GM13976 (cell line): ENCODE results near the gene FRY.

Experiments
- DNase-seq: peaks from one replicate; pipeline ENCODE4 v3.0.0; 2012; ENCODE audit warnings: low spot score
- in situ Hi-C: fragments of 300-500 bp; cut with MboI; formaldehyde crosslinking; loops from one replicate; pipeline ENCODE4 v1.12.0; 2022; ENCODE audit warnings: low sequenced_read_pairs, mixed read lengths, inconsistent platforms; ENCODE audit not compliant: unreplicated experiment
- TF ChIP-seq, protein P1 (sequence below): IDR thresholded peaks from 2 replicates; pipeline ENCODE4 v1.5.1; 2012; ENCODE audit warnings: borderline replicate concordance, mild to moderate bottlenecking; ENCODE audit not compliant: insufficient read depth; ENCODE audit errors: extremely low read depth, missing control alignments, control extremely low read depth

The FRY gene

GRCh38 chr13:32063619-32064233, 32.2 kb downstream of the FRY start:
- no peak for DNase-seq
- TF ChIP-seq, protein P1, sequence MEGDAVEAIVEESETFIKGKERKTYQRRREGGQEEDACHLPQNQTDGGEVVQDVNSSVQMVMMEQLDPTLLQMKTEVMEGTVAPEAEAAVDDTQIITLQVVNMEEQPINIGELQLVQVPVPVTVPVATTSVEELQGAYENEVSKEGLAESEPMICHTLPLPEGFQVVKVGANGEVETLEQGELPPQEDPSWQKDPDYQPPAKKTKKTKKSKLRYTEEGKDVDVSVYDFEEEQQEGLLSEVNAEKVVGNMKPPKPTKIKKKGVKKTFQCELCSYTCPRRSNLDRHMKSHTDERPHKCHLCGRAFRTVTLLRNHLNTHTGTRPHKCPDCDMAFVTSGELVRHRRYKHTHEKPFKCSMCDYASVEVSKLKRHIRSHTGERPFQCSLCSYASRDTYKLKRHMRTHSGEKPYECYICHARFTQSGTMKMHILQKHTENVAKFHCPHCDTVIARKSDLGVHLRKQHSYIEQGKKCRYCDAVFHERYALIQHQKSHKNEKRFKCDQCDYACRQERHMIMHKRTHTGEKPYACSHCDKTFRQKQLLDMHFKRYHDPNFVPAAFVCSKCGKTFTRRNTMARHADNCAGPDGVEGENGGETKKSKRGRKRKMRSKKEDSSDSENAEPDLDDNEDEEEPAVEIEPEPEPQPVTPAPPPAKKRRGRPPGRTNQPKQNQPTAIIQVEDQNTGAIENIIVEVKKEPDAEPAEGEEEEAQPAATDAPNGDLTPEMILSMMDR: no peak
- in situ Hi-C loops: no loop called here

DNA sequence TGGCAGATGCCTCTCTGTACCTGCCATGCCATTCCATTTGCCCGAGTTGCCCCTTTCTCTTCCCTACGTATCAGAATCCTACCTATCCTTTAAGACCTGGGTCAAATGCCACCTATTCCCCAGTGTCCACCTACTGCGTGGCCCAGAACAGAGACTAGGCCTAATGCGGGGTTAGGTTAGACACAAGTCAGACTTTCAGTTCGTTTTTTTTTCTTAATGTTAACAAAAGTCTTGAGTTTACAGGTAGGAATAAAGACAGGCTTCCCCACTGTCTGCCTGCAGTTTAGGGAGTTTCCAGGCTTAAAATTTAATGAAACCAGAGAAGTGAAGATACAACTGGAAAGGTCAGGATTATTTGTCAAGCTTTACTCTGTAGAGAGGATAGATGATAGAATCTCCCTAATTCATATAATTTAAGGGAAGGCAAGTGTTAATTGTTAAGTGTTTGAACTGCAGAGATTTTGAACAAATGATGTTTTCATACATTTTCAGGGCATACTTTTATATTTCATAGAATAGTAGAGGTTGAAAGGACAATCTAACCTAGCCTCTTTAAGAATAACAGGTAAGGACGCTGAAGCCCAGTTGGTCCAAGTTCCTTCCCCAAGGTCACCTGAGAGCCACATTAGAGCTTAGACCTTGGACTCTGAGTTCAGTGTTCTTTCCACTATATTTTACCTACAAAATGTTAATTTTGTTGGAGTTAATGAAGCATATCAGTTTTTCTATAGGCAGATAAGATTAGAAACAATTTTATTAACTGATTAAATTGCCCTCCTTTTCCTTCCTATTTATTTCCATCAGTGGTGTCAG, 35.8 kb downstream of the FRY start:
- DNase-seq: no peak
- in situ Hi-C loops: no loop called here
- TF ChIP-seq, protein P1: no peak

DNA sequence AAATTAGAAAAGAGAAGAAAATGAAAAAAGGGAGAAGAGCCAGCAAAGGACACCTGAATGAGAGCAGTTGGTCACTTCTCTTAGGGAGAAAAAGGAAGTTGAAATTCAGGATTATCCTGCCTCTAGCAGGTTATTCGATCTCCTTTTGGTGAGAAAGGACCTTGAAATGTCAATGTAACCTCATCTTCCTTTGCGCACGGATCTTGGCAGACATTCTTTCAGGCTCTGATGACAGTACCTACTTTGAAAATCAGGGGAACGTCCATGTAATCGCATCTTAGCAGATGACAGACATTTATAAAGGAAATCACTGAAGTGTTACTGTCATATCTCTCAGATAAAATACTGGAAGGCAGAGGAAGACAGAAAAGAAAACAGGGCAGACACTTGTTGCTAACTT, 36.7 kb downstream of the FRY start:
- in situ Hi-C loops: no loop called here
- TF ChIP-seq, protein P1: no peak
- DNase-seq: no peak

- TF ChIP-seq, protein P1: no peak
- in situ Hi-C loops: no loop called here
- DNase-seq: no peak
Observed at GRCh38 chr13:32073180-32073864, 41.7 kb downstream of the FRY start.

- TF ChIP-seq, protein P1: no peak
- no peak for DNase-seq
- in situ Hi-C loops: no loop called here
Observed at GRCh38 chr13:32075170-32075851, 43.7 kb downstream of the FRY start.

GRCh38 chr13:32079587-32079986, 48.0 kb downstream of the FRY start:
- in situ Hi-C loops: no loop called here
- DNase-seq: no peak
- TF ChIP-seq, protein P1: no peak
